ENCODE results near the gene MED10. TPM values are rescaled to one million over a fixed set of nuclear protein-coding genes. Genes with fewer than 3 reads are reported as not detected.

MED10 gene
- total RNA-seq, 2 donors from 2014 or later = 14.2 to 17.4 TPM

DNA sequence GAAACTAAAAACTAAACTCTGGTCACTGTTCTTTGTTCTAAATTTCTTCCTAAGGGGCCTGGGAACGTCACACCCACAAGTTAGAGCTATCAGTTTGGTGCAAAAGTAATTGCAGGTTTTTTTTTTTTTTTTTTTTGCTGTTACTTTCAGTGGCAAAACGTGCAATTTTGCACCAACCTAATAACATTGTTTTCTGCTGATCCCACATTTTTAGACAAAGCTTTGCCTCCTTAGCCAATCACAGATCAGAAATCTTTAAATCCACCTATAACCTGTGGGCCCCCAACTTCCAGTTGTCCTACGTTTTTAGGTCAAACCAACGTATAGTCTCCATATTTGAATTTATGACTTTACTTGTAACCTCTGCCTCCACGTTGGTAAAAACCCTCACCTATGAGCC lies 11.1 kb upstream of the MED10 start:
- Histone ChIP-seq H3K27me3 (no peaks in the 10 kb centered on the region), H3K36me3 (no peaks in the 10 kb centered on the region), H3K9me3 (no peaks in the 10 kb centered on the region), H3K4me1 (no peaks in the 10 kb centered on the region), H3K4me3 (no peak overlapping the region), H3K27ac (no peak overlapping the region)
- no peak for DNase-seq (ENCODE audit: low spot score)
- TF ChIP-seq, protein P1, sequence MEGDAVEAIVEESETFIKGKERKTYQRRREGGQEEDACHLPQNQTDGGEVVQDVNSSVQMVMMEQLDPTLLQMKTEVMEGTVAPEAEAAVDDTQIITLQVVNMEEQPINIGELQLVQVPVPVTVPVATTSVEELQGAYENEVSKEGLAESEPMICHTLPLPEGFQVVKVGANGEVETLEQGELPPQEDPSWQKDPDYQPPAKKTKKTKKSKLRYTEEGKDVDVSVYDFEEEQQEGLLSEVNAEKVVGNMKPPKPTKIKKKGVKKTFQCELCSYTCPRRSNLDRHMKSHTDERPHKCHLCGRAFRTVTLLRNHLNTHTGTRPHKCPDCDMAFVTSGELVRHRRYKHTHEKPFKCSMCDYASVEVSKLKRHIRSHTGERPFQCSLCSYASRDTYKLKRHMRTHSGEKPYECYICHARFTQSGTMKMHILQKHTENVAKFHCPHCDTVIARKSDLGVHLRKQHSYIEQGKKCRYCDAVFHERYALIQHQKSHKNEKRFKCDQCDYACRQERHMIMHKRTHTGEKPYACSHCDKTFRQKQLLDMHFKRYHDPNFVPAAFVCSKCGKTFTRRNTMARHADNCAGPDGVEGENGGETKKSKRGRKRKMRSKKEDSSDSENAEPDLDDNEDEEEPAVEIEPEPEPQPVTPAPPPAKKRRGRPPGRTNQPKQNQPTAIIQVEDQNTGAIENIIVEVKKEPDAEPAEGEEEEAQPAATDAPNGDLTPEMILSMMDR (IDR thresholded peaks at IDR 0.05) = no peak

DNA sequence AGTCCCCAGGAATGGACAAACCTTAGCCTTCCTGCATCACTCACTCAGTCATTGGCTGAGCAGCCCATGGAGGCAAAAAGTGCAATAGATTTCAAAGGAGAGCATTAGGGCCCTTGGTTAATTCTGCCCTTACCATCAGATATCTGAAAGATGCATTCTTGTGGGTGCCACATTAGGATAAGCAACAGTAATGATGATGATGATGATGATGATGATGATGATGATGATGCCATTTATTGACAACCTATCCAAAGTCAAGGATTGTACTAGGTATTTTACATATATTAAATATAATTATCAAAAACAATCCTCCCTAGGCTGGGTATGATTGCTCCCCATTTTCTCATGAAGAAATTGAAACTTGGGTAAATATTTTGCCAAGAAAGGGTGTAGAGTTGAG lies 9.6 kb upstream of the MED10 start:
- no peak for DNase-seq (ENCODE audit: low spot score)
- H3K4me3 ChIP-seq = no peak overlapping the region
- no peaks in the 10 kb centered on the region for H3K27me3 ChIP-seq
- no peaks in the 10 kb centered on the region for H3K9me3 ChIP-seq
- H3K36me3 ChIP-seq = no peaks in the 10 kb centered on the region
- TF ChIP-seq, protein P1 (IDR thresholded peaks at IDR 0.05) = no peak
- no peaks in the 10 kb centered on the region for H3K4me1 ChIP-seq
- no peak overlapping the region for H3K27ac ChIP-seq

- no peaks in the 10 kb centered on the region for H3K27me3 ChIP-seq
- H3K4me1 ChIP-seq = no peaks in the 10 kb centered on the region
- TF ChIP-seq, protein P1 (IDR thresholded peaks at IDR 0.05) = no peak
- H3K36me3 ChIP-seq = no peaks in the 10 kb centered on the region
- no peaks in the 10 kb centered on the region for H3K9me3 ChIP-seq
- no peak for DNase-seq (ENCODE audit: low spot score)
- no peak overlapping the region for H3K27ac ChIP-seq
- H3K4me3 ChIP-seq = no peak overlapping the region
Observed at GRCh38 chr5:6386271-6386670, 7.9 kb upstream of the MED10 start.

DNA sequence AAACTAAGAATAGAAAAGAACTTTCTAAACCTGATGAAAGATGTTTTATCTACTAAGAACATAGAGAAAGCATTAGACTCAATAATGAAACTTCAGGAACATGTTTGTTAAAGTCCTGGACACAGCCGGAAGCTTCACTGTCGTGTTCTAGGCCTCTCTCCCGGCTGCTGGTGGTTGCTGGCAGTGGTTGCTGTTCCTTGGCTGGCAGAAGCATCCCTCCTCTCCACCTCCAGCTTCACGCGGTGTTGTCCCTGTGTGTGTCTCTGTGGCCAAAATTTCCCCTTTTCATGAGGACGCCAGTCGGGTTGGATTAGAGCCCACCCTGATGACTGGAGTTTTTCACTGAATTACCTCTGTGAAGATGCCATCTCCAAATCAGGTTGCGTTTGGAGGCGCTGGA lies 6.5 kb upstream of the MED10 start:
- DNase-seq (ENCODE audit: low spot score) = peak; percentile 28
- Histone ChIP-seq H3K27me3 (no peaks in the 10 kb centered on the region), H3K4me3 (no peak overlapping the region), H3K27ac (no peak overlapping the region), H3K9me3 (no peaks in the 10 kb centered on the region), H3K4me1 (no peaks in the 10 kb centered on the region), H3K36me3 (no peaks in the 10 kb centered on the region)
- TF ChIP-seq, protein P1 (IDR thresholded peaks at IDR 0.05) = no peak

DNA sequence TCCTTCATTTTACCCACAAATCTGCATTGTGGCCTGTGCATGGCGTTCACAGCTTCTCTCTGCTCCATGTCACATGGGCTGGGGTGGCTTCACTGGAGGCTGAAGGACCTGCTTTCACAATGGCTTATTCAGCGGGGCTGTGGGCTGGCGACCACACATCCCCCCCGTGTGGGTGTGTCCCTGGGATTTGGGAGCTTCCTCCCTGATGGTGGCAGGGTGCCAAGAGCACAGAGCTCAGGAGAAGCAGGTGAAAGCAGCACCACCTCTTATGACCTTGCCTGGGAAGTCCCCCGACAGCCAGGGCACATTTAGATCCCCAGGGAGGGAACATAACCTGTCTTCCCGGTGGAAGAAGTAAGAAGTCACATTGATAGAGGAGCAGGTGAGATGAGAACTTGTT lies 5.0 kb upstream of the MED10 start:
- H3K36me3 ChIP-seq = no peaks in the 10 kb centered on the region
- TF ChIP-seq, protein P1 (IDR thresholded peaks at IDR 0.05) = no peak
- peaks cover 0 to 6% of the 10 kb centered on the region in 2 donors for H3K4me1 ChIP-seq
- peak; percentile 30 for DNase-seq (ENCODE audit: low spot score)
- H3K4me3 ChIP-seq = no peak overlapping the region
- no peaks in the 10 kb centered on the region for H3K9me3 ChIP-seq
- no peak overlapping the region for H3K27ac ChIP-seq
- H3K27me3 ChIP-seq = no peaks in the 10 kb centered on the region

DNA sequence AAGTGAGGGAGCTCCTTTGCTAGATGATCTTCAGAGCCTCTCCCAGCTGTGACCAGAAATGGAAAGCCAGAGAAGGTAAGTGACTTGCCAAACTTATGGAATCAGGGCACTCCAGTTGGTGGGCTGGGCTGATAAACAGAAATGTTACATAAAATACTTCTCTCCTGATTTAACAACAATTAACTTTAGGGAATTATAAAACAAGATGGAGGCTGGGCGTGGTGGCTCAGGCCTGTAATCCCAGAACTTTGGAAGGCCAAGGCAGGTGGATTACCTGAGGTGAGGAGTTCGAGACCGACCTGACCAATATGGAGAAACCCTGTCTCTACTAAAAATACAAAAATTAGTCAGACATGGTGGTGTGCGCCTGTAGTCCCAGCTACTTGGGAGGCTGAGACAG lies 899 bp upstream of the MED10 start:
- peak overlapping the region; percentile 87 to 88 for H3K27ac ChIP-seq
- H3K36me3 ChIP-seq = peaks cover 22% of the 10 kb centered on the region
- DNase-seq (ENCODE audit: low spot score) = no peak
- TF ChIP-seq, protein P1 (IDR thresholded peaks at IDR 0.05) = no peak
- no peaks in the 10 kb centered on the region for H3K9me3 ChIP-seq
- no peaks in the 10 kb centered on the region for H3K27me3 ChIP-seq
- peaks cover 0 to 19% of the 10 kb centered on the region in 2 donors for H3K4me1 ChIP-seq
- H3K4me3 ChIP-seq = no peak overlapping the region
